Stimulated activated CD4-positive, alpha-beta T cell treated with anti-CD3 and anti-CD28 coated beads, Interleukin-15, amount 100 ng/mL, for 48 hours (primary cell): ENCODE results near the gene ERC2.

ENCODE experiments used
- DNase-seq, 2 donors: peaks; one replicate each; pipeline ENCODE4 v3.0.0-alpha.2; 2020; ENCODE audit warnings: low read depth in 2 of 2

The ERC2 gene

DNA sequence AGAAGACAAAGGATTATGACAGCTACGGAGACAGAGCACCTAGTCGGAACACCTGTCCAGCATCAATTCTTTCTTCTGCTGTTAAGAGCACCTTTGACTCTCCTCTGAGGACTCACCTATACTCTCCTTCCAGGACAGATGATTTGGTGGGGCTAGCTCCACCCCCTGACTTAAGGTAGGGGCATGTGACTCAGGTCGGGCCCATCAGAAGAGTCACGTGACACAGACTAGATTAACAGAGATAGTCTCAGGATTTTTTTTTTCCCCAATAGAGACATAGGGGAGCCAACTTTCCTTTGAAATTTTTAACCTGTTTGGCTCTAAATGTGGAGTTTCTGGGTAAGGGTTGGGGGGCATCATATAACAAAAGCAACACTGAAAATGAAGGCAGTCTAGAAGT is 969.7 kb downstream of the ERC2 start:
- DNase-seq = no peak

DNA sequence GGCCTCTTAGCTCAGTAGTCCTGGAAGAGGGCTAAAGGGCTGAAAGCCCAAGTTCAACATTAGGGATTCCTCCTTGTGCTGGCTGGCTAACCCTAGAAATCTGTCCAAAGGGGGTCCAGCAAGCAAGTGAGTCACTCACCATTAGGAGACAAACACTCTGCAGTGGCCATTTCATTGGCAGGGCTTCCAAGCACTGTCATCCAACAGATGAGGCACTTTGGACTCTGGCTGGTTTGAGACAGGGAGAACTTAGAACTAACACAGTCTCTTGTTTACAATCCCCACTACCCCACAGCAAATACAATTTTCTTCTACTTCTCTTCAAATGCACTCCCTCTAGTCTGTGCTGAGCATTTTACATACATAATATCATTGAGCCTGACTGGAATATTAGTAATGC is 971.0 kb downstream of the ERC2 start:
- DNase-seq = no peak

DNA sequence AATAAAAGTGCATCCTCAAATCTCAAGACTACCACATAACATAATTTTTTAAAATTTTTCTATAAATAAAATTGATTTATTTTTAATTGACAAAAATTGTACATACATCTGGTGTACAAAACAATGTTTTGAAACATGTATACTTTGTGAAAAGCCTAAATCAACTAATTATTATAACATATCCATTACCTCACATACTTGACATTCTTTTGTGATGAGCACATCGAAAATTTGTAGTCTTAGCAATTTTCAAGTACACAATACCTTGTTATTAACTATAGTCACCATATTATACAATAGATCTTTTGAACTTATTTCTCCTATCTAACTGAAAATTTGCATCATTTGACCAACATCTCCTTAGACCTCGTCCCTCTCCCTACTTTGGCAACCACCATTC is 973.3 kb downstream of the ERC2 start:
- no peak for DNase-seq

DNA sequence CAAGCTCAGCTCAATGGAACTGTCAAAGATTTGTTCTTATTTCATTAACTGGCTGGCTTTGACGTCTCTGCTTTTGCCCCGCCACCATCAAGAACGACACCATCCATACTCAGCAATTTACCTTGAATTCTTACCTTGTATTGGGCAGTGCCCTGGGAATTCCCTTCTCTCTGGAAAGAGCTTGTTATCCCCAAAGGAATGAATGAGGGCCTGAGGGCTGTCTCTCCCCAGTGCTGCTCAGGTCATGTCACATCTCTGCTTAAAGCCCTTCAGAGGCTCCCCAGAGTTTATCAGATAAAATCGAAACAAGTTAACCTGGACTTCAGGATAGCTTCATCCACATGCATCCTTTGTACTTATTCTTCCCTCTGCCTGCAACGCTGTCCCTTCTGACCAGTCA is 975.3 kb downstream of the ERC2 start:
- no peak for DNase-seq

DNA sequence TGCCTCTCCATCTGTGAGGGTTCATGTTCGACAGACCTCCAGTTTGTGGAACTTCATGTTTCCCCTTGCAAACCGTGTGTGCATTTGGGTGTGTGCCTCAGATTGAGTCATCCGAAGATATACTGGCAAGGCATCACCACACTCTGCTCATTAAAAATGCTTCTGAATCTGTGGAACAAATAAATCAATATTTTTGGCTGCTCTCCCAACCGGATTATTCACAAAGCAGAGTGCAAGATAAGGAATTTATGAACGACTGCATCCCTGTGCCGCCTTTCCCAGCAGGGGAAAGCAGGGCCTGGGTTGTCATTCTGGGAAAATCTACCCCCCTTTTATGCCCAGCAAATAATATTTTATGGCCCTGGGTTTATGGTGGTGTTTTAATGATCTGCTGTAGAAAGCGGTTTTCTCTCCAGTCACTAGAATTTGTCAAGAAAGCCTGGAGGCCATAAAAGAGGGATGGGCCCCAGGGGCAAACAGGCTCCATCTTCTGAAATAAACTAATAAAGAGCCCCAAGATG is 976.9 kb downstream of the ERC2 start:
- no peak for DNase-seq

DNA sequence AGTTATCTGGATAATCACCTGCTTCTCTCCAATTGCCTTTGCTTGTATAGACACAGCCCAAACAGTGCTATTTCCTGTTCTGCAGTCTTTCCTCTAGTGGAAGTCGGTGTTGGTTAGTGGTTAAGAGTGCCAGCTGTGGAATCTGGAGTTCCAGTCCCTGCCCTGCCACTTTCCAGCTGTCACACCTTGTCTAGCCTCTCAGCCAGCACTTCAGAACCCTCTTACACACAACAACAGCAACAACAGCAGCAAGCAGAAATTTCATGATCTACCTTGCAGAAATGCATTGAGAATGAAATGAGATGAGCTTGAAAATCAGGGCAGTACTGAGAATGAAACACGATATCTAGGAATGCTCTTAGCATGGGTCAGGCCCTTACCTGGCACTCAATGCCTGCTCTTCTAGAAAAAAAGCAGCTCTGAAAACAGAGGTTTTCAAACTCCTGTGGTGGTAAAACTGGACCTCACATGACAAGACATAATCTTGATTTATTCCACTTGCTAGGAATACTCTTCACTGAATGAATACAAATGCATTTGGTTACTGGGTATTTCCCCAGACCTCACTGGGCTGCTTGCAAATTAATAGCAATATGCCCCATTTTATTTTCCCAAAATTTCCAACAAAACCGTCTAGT is 977.9 kb downstream of the ERC2 start:
- DNase-seq = no peak

DNA sequence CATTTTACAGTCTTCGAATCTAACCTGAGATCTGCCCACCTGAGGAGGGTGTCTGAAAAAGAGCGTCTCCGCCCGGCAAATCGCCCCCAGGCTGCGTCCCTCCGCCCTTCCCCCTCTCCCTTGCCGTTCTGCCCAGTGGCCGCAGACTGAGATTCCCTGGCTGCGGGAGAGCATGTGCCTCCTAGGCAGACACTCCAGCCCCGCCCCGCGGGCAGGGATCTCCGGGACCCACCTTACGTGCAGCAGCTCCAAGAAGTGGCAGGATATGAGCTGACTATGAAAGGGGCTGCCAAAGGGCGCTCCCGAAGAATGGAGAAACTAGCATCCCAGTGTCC is 978.5 kb downstream of the ERC2 start:
- DNase-seq = no peak

DNA sequence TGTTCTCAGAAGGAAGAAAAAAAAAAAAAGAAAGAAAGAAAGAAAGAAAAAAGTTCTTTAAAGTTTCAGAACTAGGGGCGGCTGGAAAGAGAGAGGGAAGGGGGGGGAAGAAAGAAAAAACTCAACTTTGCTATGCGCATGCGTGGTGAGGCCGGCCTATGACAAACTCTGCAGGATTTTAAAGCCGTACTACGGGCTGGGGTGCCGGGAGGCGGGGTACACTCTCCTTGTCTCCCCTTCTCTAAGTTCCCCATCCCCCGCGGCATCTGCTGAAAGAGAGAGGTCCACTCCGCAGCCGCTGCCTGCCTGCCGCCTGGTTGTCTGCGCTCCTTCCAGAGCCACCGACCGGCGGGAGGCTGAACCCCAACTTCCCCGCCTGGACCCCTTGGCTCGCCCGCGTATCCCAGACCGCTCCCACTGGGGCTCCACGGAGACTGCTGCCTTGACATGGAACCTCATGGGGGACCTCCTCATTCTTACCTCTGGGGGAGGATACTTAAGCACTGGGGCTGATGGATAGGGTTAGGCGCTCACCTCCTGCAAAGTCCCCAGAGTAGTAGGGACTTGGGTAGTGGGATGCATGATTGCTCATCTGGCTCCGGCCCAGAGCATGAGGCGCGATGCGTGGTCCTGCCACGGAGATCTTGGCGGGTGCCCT is 979.7 kb downstream of the ERC2 start:
- no peak for DNase-seq

DNA sequence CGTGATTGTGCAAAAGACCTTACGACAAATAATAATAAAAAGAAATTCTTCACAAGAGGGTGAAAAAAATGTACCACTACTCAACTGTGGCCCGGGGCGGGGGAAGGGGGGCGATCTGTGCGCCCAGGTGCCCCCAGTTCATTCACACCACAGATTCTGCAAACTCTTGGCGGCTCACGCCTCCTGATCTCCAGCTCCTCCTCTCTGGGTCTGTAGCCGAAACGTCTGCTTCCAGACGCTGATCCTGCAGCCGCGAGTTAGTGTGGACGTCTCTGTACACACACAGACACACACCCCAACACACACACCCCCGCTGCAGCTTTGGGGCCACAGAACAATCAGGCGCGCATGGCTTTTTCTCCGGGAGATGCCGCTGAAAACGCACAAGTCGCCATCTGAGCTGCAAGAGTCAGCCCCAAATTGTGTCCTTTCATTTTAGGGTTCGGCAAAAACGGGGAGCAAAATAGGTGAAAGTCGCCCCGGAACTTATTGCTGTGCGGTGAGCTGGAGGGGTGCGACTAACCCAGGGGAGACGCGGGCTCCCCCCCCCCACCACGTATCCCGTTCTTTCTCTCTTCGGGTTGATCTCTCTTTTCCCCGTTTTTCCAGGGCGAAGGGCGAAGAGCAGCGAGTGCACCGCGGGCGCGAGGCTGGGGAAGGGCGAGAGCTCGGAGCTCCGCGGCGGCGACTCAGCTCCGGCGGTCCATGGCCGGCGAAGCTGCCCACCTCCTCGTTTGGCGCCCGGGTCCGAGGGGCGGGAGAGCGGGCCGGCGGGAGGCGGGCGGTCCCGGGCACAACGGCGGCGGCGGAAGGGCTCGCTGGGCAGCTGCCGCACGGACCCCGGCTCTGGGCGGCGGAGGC is 980.7 kb downstream of the ERC2 start:
- DNase-seq = no peak

DNA sequence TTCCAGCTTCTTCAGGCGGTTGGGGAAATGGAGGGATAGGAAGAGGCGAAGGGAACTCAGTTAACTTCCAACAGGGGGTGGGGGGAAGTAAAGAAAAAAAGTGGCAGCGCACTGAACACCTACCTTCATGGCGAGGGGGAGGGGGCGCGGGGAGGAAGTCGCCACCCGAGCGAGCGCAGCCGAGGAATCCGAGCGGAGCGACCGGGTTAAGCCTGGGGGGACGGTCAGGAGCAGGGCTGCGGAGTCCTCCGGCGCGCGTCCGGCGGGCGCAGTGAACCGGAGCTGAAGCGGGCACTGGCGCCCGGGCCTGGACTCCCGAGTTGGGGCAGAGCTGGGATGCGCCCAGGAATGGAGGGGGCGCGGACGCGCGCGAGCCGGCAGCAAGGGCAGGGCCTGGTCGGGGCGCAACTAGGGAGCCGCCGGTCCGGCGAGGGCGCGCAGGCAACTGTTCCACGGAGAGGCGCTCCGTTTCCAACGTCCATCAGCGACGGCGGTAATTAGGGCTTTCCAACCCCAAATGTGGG is 981.3 kb downstream of the ERC2 start, which contains the start of gene WNT5A:
Gene WNT5A (minus strand): TSS at position 450 of the 524 bp plus-strand sequence. CDS start 321 bp downstream, at position 129.
- DNase-seq = no peak

DNA sequence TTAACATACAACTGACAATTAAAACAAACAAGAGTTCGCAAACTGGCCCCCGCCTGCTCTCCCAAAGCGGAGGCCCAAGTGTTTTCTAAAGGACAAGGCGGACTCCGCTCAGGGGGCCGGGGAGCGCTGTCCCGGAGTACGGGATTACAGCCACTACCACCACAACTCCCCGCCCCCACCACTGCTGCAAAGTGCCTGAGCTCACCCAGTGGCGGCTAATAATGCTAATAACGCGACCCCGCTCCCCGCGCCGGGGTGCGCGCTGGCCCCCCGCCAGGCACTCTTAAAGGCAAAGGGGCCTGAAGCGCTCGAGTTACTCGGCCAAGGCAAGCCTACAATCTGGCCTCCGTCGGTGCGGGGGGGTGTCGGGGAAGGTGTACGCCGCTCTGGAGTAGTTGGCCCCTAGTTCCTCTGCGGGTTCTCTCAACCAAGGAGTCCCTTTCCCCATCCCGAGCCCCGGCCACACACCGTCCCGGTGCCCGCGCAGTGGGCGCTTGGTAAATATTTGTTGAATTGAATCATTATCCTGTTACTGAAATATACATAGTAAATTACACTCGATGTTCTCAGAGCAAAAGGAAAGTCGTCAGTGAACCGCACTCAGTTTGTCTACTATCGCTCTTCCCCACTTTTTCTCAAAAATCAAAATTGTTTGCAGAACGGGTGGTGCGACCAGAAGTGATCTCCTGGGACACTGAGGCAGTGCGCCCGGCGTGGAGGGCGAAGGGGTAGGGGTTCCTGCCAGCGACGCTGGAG is 982.0 kb downstream of the ERC2 start:
- DNase-seq = no peak

DNA sequence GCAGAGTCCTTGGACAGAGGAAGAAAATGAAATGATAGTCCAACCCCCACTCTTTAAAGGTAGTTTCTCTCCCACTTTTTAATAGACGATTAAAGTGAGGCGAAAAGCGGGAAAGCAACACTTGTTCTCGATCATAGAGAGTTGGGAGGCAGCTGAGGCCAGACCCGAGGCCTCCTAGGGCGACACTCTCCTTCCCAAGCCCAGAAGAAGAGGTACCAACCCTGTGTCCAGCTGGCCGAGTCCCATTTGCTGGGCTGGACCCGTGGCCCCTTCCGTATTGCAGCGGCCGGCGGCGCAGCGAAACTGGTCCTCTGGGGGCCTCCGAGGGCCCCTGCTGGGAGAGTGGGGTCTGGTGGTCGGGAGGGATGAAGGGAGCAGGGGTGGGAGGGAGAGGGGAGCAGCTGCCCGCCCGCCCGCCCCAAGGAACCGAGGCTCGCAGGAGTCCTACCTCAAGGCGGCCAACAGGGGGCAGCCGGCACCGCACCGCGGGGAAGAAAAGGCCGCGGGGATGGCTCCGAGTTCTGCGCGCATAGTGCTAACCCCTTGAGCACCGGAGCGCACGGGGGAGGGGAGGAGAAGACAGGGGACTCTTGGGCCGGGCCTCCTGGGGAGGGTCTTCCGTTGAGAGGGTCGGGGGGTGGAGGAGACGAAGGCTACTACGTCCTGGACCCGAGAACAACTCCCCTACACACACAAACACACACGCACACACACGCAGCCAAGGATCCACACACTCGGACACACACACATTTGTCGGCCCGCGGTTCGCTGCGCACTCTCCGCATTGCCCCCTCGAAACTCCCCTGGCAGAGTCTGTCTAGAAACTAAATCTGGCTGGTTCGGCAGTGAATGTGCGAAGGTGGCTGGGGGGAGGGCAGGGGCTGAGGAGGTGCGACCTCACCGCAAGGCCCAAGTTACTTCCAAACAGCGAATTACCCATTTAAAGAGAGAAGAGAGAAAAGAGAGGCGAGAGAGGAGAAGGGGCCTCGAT is 983.2 kb downstream of the ERC2 start:
- DNase-seq = peak in 1 of 2 donors; percentile 35

DNA sequence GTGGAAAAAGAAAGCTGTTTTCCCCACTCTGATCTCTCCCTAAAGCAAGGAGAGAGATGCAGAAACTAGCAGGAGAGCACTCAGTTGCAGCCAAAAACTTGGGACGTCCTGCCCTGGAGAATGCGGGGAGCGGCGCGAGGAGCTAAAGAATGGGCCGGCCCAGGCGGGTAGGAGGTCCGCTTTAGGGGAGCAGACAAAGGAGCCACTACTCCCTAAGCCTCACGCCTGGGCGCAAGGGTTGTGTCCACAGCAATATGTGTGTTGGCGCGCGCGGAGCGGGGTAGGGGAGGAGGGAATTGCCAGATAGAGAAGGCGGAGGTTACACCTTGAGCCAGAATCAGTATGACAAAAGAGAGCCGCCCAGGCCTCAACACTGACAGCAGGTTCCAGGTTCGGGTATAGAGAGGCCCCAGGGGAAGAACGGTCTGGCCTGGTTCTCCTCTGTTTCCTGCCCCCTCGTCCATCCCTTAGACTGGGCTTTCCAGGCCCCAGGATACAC is 984.0 kb downstream of the ERC2 start:
- no peak for DNase-seq

DNA sequence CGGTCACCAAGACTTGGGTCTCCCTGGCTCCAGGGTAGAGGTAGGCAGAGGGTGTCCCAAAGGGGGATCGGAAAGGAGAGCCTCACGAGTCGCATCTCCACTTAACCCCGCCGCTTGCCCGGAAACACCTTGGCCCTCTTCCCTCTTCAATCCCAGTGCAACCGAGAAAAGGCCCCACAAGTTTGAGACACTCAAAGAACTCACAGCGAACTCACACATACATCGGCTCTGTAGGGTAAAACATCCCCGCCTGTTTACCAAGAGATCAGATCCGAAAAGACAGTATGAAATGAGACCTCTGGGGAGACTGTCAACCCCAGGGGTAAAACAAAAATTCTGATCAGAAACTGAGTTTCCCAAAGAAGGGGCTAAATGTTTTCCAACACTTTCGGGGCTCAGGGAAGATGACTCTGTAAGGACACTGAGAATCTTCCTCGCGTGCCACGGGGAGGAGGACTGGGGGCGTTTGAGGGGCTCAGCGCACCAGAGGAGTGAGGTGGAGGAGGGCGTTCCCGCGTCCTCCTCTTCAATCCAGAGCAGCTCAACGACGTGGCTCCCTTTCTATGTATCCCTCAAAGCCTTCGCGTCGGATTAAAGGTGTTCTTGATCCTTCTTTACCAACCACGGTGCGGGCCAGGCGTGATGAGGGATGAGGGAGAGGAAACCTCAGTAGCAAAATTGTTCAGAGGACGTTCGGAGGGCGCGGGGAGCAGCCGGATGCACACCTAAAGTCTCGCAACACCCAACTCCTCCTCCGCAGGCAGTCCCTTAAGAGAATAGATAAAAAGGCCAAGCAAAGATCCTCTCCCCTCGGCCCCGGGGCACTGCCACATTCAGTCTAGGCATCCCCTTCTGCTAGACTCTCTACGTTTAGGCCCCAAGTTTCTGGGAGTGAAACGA is 984.8 kb downstream of the ERC2 start:
- DNase-seq = no peak

DNA sequence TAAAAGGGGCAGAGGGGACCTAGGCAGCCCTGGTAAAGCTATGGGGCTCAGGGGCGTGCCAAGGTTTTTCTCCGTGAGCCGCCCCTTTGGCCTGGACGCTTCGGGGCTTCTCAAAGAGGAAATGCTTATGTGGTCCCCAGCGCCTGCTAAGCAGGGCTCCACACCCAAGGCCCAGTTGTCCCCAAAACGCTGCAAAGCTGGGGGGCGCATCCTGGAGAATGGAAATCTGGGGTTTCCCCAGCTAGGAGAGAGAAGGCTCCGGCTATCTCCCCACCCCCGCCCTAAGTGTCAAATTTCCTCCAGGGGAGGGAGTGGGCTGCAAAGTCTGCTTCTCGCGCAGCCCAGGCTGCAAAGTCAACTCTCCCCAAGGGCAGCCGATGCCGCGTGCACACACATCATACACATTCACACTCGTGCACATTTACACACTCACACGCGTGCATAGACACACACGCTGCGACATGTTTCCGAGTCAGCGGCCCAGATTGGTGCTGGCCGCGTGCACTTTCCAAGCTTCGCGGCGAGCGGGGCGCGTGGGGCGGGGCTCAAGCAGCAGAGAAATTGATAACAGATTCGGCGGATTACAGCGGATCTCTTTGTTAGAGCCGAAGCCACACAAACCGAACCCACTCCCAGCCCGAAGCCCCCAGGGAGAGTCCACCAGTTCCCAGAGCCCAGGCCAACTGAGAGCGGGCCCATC is 985.6 kb downstream of the ERC2 start:
- no peak for DNase-seq

DNA sequence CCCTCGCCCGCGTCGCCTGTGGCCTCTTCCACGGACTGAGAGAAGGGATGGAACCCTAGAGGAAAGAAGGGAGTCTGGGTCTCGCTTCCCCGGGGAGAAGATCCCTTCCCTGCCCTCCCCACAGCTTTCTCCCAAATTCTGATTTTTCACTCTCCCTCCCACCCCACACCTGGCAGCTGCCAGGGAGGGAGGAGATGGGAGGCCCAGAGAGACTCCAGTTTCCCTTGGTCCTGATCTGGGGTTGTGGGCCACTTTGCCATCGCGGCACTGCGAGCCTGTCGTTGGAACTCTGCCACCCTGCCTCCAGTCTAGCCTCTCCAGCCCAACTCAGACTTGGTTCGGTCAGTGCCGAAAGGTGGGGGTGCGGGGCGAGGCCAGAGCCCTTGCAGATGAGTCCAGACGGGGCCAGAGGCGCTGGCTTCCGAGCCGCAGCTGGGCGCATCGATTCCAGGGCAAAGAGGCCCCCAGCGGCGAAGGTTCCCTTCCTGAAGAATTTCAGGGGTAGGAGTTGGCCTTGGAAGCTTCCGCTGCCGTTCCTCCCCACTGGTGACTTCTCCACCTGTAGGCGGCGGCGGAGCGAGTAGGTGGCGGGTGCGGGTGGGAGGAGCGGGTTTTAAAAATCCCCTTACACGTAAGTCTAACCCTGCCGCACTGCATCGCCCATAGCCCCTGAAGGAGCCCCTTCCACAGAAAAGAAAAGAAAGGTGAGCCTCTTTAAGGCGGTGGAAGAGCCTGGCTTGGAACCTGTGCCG is 986.3 kb downstream of the ERC2 start:
- DNase-seq = no peak

DNA sequence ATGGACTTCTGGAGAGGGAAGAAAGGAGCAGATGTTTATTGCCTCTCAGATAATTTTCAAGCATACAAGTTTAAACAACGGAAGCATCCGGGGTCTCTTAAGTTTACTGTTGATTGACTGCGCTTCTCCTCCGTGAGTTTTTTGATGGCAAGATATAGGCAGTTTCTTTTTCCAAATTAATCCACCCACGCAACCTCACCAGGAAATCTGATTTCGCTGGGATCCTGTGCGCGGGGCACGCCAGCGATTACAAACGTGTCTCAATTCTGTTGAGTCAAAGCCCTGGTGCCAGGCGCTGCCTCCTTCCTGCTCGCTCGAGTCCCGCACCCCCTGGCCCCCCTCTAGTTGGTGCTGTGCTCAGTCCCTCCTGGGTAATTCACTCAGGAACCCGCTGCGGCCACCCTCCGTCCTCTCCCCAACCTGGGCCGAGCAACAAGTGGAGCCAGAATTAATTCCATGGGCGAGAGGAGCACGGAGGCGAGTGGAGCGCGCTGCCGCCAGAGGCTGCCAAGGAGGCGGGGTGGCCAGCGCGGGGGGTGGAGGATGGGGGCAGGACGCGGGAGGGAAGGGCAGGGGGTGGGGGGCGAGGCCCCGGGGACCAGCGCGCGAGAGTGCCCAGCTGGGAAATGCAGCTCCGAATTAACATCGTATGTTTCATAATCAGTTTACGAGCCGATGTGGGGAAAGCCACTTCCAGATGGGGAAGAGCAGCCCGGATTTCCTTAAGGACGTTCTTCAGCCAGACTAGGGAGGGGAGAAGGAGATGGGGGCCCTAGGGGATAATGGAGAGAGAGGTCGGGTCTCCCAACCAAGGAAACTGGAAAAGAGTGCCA is 987.1 kb downstream of the ERC2 start:
- no peak for DNase-seq
